ENCODE results near the gene FAM163B. TPM values are rescaled to one million over a fixed set of nuclear protein-coding genes. Genes with fewer than 3 reads are reported as not detected.

The FAM163B gene
- total and polyA plus RNA-seq, 2 of the 8 experiments (the other 6 are each of a cell fraction or from before 2014, with no cell fraction given) = 0.63 to 1.0 TPM

GRCh38 chr9:133635098-133635497, 25.9 kb upstream of the FAM163B start (continued):
- TF ChIP-seq, protein P1, sequence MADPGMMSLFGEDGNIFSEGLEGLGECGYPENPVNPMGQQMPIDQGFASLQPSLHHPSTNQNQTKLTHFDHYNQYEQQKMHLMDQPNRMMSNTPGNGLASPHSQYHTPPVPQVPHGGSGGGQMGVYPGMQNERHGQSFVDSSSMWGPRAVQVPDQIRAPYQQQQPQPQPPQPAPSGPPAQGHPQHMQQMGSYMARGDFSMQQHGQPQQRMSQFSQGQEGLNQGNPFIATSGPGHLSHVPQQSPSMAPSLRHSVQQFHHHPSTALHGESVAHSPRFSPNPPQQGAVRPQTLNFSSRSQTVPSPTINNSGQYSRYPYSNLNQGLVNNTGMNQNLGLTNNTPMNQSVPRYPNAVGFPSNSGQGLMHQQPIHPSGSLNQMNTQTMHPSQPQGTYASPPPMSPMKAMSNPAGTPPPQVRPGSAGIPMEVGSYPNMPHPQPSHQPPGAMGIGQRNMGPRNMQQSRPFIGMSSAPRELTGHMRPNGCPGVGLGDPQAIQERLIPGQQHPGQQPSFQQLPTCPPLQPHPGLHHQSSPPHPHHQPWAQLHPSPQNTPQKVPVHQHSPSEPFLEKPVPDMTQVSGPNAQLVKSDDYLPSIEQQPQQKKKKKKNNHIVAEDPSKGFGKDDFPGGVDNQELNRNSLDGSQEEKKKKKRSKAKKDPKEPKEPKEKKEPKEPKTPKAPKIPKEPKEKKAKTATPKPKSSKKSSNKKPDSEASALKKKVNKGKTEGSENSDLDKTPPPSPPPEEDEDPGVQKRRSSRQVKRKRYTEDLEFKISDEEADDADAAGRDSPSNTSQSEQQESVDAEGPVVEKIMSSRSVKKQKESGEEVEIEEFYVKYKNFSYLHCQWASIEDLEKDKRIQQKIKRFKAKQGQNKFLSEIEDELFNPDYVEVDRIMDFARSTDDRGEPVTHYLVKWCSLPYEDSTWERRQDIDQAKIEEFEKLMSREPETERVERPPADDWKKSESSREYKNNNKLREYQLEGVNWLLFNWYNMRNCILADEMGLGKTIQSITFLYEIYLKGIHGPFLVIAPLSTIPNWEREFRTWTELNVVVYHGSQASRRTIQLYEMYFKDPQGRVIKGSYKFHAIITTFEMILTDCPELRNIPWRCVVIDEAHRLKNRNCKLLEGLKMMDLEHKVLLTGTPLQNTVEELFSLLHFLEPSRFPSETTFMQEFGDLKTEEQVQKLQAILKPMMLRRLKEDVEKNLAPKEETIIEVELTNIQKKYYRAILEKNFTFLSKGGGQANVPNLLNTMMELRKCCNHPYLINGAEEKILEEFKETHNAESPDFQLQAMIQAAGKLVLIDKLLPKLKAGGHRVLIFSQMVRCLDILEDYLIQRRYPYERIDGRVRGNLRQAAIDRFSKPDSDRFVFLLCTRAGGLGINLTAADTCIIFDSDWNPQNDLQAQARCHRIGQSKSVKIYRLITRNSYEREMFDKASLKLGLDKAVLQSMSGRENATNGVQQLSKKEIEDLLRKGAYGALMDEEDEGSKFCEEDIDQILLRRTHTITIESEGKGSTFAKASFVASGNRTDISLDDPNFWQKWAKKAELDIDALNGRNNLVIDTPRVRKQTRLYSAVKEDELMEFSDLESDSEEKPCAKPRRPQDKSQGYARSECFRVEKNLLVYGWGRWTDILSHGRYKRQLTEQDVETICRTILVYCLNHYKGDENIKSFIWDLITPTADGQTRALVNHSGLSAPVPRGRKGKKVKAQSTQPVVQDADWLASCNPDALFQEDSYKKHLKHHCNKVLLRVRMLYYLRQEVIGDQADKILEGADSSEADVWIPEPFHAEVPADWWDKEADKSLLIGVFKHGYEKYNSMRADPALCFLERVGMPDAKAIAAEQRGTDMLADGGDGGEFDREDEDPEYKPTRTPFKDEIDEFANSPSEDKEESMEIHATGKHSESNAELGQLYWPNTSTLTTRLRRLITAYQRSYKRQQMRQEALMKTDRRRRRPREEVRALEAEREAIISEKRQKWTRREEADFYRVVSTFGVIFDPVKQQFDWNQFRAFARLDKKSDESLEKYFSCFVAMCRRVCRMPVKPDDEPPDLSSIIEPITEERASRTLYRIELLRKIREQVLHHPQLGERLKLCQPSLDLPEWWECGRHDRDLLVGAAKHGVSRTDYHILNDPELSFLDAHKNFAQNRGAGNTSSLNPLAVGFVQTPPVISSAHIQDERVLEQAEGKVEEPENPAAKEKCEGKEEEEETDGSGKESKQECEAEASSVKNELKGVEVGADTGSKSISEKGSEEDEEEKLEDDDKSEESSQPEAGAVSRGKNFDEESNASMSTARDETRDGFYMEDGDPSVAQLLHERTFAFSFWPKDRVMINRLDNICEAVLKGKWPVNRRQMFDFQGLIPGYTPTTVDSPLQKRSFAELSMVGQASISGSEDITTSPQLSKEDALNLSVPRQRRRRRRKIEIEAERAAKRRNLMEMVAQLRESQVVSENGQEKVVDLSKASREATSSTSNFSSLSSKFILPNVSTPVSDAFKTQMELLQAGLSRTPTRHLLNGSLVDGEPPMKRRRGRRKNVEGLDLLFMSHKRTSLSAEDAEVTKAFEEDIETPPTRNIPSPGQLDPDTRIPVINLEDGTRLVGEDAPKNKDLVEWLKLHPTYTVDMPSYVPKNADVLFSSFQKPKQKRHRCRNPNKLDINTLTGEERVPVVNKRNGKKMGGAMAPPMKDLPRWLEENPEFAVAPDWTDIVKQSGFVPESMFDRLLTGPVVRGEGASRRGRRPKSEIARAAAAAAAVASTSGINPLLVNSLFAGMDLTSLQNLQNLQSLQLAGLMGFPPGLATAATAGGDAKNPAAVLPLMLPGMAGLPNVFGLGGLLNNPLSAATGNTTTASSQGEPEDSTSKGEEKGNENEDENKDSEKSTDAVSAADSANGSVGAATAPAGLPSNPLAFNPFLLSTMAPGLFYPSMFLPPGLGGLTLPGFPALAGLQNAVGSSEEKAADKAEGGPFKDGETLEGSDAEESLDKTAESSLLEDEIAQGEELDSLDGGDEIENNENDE (IDR thresholded peaks at IDR 0.05; ENCODE audit: insufficient replicate concordance, low read length) = no peak
- no peak for TF ChIP-seq RBBP5 (IDR thresholded peaks at IDR 0.05; ENCODE audit: borderline replicate concordance, low read depth, low read length)
- no peak for TF ChIP-seq JUN (IDR thresholded peaks at IDR 0.05; ENCODE audit: low read depth, low read length)
- TF ChIP-seq, protein P2, sequence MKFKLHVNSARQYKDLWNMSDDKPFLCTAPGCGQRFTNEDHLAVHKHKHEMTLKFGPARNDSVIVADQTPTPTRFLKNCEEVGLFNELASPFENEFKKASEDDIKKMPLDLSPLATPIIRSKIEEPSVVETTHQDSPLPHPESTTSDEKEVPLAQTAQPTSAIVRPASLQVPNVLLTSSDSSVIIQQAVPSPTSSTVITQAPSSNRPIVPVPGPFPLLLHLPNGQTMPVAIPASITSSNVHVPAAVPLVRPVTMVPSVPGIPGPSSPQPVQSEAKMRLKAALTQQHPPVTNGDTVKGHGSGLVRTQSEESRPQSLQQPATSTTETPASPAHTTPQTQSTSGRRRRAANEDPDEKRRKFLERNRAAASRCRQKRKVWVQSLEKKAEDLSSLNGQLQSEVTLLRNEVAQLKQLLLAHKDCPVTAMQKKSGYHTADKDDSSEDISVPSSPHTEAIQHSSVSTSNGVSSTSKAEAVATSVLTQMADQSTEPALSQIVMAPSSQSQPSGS (IDR thresholded peaks at IDR 0.05; ENCODE audit: low read length) = no peak
- no peak for TF ChIP-seq JUND (IDR thresholded peaks at IDR 0.05; ENCODE audit: low read length)
- no peak for TF ChIP-seq TBP (IDR thresholded peaks at IDR 0.05; ENCODE audit: low read depth, low read length)
- no peak for TF ChIP-seq POLR2A (IDR thresholded peaks at IDR 0.05; ENCODE audit: control extremely low read depth in 1 of 2, low read depth in 2 of 2, low read length in 2 of 2)
- TF ChIP-seq, protein P3, sequence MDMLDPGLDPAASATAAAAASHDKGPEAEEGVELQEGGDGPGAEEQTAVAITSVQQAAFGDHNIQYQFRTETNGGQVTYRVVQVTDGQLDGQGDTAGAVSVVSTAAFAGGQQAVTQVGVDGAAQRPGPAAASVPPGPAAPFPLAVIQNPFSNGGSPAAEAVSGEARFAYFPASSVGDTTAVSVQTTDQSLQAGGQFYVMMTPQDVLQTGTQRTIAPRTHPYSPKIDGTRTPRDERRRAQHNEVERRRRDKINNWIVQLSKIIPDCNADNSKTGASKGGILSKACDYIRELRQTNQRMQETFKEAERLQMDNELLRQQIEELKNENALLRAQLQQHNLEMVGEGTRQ (IDR thresholded peaks at IDR 0.05; ENCODE audit: low read length) = no peak
- no peak for TF ChIP-seq CBX5 (IDR thresholded peaks at IDR 0.05; ENCODE audit: low read depth, low read length)
- TF ChIP-seq POU5F1 (IDR thresholded peaks at IDR 0.05; ENCODE audit: low read depth, low read length) = no peak

All from H1 (cell line).